Measurements from ENCODE around the gene CCR3. TPM values are rescaled to one million over a fixed set of nuclear protein-coding genes. Genes with fewer than 3 reads are reported as not detected.

Gene CCR3
- total RNA-seq, 1 donor from 2014 or later, result not detected

DNA sequence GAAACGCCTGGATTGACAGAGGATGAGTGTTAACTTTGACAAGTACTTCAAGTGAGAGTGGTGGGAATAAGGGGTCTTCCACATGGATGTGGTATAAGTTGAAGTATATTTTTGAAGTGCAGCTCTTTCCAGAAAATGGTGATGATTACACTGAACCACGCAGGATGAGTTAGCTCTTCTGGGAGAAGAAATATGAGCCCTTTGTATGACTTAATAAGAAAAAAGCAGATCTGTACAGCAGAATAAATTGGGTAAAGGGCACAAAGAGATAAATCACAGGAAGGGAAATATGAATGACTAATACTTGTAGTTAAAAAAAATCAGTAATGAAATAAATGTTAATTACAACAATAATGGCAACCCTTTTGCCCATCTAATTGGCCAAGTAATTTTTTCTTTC lies 1.3 kb downstream of the CCR3 start:
- Histone ChIP-seq H3K27me3 (ENCODE audit: control insufficient read depth, insufficient read depth, low read length) (no peaks in the 10 kb centered on the region), H3K36me3 (ENCODE audit: control insufficient read depth, insufficient read depth, low read length) (no peaks in the 10 kb centered on the region), H3K4me3 (ENCODE audit: low read depth, low read length) (no peak overlapping the region)
- DNase-seq (ENCODE audit: low read depth), result no peak
- TF ChIP-seq, protein P1, sequence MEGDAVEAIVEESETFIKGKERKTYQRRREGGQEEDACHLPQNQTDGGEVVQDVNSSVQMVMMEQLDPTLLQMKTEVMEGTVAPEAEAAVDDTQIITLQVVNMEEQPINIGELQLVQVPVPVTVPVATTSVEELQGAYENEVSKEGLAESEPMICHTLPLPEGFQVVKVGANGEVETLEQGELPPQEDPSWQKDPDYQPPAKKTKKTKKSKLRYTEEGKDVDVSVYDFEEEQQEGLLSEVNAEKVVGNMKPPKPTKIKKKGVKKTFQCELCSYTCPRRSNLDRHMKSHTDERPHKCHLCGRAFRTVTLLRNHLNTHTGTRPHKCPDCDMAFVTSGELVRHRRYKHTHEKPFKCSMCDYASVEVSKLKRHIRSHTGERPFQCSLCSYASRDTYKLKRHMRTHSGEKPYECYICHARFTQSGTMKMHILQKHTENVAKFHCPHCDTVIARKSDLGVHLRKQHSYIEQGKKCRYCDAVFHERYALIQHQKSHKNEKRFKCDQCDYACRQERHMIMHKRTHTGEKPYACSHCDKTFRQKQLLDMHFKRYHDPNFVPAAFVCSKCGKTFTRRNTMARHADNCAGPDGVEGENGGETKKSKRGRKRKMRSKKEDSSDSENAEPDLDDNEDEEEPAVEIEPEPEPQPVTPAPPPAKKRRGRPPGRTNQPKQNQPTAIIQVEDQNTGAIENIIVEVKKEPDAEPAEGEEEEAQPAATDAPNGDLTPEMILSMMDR (IDR thresholded peaks at IDR 0.05; ENCODE audit: insufficient read depth, low read length, poor library complexity, severe bottlenecking), result no peak

DNA sequence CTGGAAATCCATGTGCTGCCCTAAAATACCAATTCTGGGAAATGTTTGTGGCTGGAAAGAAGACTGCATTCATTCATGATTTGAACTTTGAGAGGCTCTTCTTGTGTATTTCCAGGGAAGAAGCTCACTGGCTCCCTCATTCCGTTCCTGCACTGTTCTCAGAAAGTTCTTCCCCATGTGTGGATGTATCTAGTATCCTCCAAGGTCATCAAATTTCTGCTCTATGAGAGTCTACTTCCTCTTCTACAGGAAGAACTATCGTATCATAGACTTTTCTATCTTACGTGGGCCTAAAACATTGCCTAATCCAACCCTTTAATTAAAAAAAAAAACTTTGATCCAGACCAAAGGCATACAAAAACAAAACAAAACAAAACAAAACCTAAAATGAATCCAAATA lies 2.9 kb downstream of the CCR3 start:
- no peaks in the 10 kb centered on the region for H3K27me3 ChIP-seq (ENCODE audit: control insufficient read depth, insufficient read depth, low read length)
- H3K4me3 ChIP-seq (ENCODE audit: low read depth, low read length), result no peak overlapping the region
- DNase-seq (ENCODE audit: low read depth), result no peak
- no peaks in the 10 kb centered on the region for H3K36me3 ChIP-seq (ENCODE audit: control insufficient read depth, insufficient read depth, low read length)
- TF ChIP-seq, protein P1 (IDR thresholded peaks at IDR 0.05; ENCODE audit: insufficient read depth, low read length, poor library complexity, severe bottlenecking), result no peak

DNA sequence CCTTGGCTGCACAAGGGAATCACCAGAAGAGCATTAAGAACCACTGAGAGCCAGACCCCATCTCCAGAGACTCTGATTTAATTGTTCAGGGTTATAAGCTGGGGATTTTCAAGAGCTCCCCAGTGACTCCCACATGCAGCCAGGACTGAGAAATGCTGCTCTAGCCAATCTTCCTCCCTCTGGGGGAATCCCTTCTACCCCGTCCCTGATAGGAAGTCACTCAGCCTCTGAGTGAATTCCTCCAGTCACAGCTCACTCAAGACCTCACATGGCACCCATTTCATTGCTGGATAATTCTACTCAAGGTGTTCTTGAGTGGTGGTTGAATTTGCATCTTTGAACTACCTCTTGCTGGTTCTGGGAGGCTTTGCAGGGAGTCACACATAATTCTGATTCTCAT lies 10.7 kb downstream of the CCR3 start:
- no peak for DNase-seq (ENCODE audit: low read depth)
- Histone ChIP-seq H3K4me3 (ENCODE audit: low read depth, low read length) (no peak overlapping the region), H3K36me3 (ENCODE audit: control insufficient read depth, insufficient read depth, low read length) (no peaks in the 10 kb centered on the region), H3K27me3 (ENCODE audit: control insufficient read depth, insufficient read depth, low read length) (no peaks in the 10 kb centered on the region)
- TF ChIP-seq, protein P1 (IDR thresholded peaks at IDR 0.05; ENCODE audit: insufficient read depth, low read length, poor library complexity, severe bottlenecking), result no peak

DNA sequence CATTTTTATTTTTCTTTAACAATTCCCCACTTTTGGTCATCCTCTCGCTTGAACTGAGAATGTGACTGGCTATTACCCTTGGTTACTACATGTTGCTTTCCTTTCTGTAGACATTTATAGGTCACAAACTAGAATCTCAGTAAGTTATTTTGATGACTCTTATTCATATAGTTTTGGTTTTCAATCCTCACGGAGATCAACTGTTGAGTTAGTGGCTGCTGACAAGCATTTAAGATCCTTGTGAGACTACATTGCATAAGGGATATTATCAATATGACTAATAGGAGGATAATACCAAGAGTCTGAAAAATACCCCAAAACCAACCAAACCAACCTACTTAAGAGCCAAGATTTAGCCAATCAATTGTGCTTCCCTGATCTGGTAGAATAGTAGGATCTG lies 16.3 kb downstream of the CCR3 start:
- Histone ChIP-seq H3K4me3 (ENCODE audit: low read depth, low read length) (no peak overlapping the region), H3K36me3 (ENCODE audit: control insufficient read depth, insufficient read depth, low read length) (no peaks in the 10 kb centered on the region), H3K27me3 (ENCODE audit: control insufficient read depth, insufficient read depth, low read length) (no peaks in the 10 kb centered on the region)
- DNase-seq (ENCODE audit: low read depth), result no peak
- TF ChIP-seq, protein P1 (IDR thresholded peaks at IDR 0.05; ENCODE audit: insufficient read depth, low read length, poor library complexity, severe bottlenecking), result no peak

DNA sequence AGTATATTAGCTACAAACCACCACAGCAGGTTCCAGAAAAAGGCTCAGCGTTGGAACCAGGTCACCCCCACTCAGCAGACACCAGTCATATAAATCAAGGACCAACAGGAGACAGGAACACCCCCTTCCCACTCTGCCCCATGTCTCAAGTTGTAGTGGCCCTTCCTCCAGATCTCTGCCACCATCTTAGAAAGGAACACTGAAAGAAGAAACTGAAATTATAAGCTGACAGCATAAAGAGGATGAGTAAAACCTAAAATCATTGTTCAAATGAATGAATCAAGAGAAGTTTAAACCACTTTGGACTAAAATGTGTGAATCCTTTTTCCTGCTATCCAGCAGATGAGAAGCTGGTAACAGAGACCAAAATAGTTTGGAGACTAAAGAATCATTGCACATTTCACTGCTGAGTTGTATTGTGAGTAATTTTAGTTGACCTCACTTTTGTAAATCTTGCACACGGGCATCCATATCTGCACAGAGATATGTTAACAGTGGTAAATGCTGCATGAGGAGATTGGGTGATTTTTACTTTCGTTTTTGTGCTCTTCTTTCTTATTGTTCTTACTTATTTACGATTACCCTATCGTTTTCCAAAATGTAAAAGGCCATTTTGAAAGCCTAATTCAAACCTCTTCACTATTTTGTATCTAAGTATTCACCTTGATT lies 19.8 kb downstream of the CCR3 start:
- H3K4me3 ChIP-seq (ENCODE audit: low read depth, low read length), result no peak overlapping the region
- H3K27me3 ChIP-seq (ENCODE audit: control insufficient read depth, insufficient read depth, low read length), result no peaks in the 10 kb centered on the region
- no peak for DNase-seq (ENCODE audit: low read depth)
- no peaks in the 10 kb centered on the region for H3K36me3 ChIP-seq (ENCODE audit: control insufficient read depth, insufficient read depth, low read length)
- TF ChIP-seq, protein P1 (IDR thresholded peaks at IDR 0.05; ENCODE audit: insufficient read depth, low read length, poor library complexity, severe bottlenecking), result no peak

DNA sequence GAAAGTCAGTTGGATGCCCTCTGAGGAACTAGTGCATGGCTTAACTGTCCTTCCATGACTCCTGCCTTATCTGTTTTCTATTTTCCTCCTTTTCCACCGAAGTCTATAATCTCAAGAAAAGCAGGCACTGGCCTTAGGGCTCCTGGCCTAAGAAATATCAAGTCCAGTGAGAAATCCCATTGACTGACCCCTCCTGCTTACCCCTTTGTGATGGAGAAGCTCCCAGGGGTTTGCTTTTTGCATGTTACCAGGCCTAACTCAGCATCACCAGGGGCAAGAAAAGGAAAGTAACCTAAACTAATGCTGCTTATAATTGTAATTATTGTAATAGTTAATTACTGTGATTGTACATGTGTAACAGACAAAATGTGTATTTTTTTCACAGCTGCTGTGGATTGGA lies 21.7 kb downstream of the CCR3 start:
- H3K4me3 ChIP-seq (ENCODE audit: low read depth, low read length), result no peak overlapping the region
- no peaks in the 10 kb centered on the region for H3K27me3 ChIP-seq (ENCODE audit: control insufficient read depth, insufficient read depth, low read length)
- no peaks in the 10 kb centered on the region for H3K36me3 ChIP-seq (ENCODE audit: control insufficient read depth, insufficient read depth, low read length)
- no peak for DNase-seq (ENCODE audit: low read depth)
- TF ChIP-seq, protein P1 (IDR thresholded peaks at IDR 0.05; ENCODE audit: insufficient read depth, low read length, poor library complexity, severe bottlenecking), result no peak
